Loucy (cell line): ENCODE measurements around the gene KCTD6.

ENCODE experiments used
- EZH2phosphoT487 ChIP-seq: fragments of 200-600 bp; IDR thresholded peaks from 2 replicates; pipeline ENCODE4 v1.6.1; 2018; ENCODE audit warnings: antibody characterized with exemption, mild to moderate bottlenecking, moderate library complexity, borderline replicate concordance
- TF ChIP-seq, protein P1 (sequence below): fragments of 200-600 bp; sonication (generic); conservative IDR thresholded peaks from 2 replicates; pipeline ENCODE4 v1.5.1; 2014; ENCODE audit warnings: mild to moderate bottlenecking, antibody characterized with exemption, low read length

DNA sequence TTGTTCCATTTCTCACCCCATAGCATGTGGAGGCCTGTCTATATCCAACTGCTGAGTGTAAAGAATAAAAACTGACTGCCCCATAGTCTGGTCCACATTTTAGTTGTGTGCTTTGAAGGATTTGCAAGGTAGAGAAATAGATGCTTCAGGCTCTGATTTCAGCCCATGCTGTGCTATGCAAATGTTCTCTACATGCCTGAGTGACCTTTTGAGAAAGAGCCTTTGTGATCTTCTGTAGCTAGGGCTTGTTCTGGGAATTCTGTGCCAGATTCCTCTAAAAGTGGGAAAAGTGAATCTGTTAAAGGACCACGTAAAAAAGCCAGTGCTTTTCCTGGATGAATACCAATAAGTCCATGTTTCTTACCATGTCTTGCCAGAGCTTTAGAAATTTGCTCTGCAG is 5.2 kb downstream of the KCTD6 start:
- TF ChIP-seq, protein P1, sequence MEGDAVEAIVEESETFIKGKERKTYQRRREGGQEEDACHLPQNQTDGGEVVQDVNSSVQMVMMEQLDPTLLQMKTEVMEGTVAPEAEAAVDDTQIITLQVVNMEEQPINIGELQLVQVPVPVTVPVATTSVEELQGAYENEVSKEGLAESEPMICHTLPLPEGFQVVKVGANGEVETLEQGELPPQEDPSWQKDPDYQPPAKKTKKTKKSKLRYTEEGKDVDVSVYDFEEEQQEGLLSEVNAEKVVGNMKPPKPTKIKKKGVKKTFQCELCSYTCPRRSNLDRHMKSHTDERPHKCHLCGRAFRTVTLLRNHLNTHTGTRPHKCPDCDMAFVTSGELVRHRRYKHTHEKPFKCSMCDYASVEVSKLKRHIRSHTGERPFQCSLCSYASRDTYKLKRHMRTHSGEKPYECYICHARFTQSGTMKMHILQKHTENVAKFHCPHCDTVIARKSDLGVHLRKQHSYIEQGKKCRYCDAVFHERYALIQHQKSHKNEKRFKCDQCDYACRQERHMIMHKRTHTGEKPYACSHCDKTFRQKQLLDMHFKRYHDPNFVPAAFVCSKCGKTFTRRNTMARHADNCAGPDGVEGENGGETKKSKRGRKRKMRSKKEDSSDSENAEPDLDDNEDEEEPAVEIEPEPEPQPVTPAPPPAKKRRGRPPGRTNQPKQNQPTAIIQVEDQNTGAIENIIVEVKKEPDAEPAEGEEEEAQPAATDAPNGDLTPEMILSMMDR, result no peak
- TF ChIP-seq EZH2phosphoT487, result no peak
